Nephron (organoid): ENCODE results near the gene GEMIN2.
A peak's percentile ranks its signal among the peaks of the same experiment; 100 is the strongest.
"Not testable (repeated sequence)": the region's sequence is repeated elsewhere in the genome, so short reads cannot be mapped to it uniquely, and the experiment has no call there.

Experiments
- H3K27ac Mint-ChIP-seq, 3 experiments: 2 replicates each; pipeline ENCODE4 v1.8.0; 2020; ENCODE audit warnings: mixed read lengths in 3 of 3, mild to moderate bottlenecking in 2 of 3, moderate library complexity in 1 of 3
- H3K27me3 Mint-ChIP-seq: 2 replicates; pipeline ENCODE4 v1.8.0; 2021; ENCODE audit warnings: low read depth, mild to moderate bottlenecking, moderate library complexity, mixed read lengths
- H3K36me3 Mint-ChIP-seq: 2 replicates; pipeline ENCODE4 v1.8.0; 2020; ENCODE audit warnings: low read depth, mixed read lengths
- H3K4me1 Mint-ChIP-seq: 2 replicates; pipeline ENCODE4 v1.8.0; 2020; ENCODE audit warnings: mixed read lengths
- H3K4me3 Mint-ChIP-seq, 3 experiments: 2 replicates each; pipeline ENCODE4 v1.8.0; 2020; ENCODE audit warnings: mild to moderate bottlenecking in 3 of 3, mixed read lengths in 3 of 3, moderate library complexity in 2 of 3
- H3K9me3 Mint-ChIP-seq: 2 replicates; pipeline ENCODE4 v1.8.0; 2020; ENCODE audit warnings: mixed read lengths
- CTCF ChIP-seq, 3 experiments: fragments of 200-600 bp; sonication (generic); IDR thresholded peaks; one replicate each; pipeline ENCODE4 v1.5.0; 2021; ENCODE audit warnings: antibody characterized with exemption in 3 of 3; ENCODE audit not compliant: unreplicated experiment in 3 of 3

Gene GEMIN2

GRCh38 chr14:39114073-39114838 lies at the start of gene GEMIN2:
GEMIN2 (plus strand) TSS chr14:39114323; CDS start chr14:39114339, 16 bp downstream.
- H3K4me3 Mint-ChIP-seq: peak within 1 kb of the TSS; percentile 87 to 97 (median 93)
- TF ChIP-seq CTCF (IDR thresholded peaks at IDR 0.05; ENCODE audit: unreplicated experiment in 3 of 3): no peak
- H3K36me3 Mint-ChIP-seq: no peaks in the 10 kb centered on the region
- H3K4me1 Mint-ChIP-seq: peaks cover 13% of the 10 kb centered on the region
- no peaks in the 10 kb centered on the region for H3K9me3 Mint-ChIP-seq
- no peaks in the 10 kb centered on the region for H3K27me3 Mint-ChIP-seq
- peak within 1 kb of the TSS; percentile 80 to 97 (median 87) for H3K27ac Mint-ChIP-seq

- not testable (repeated sequence) for H3K9me3 Mint-ChIP-seq, H3K27me3 Mint-ChIP-seq, H3K4me3 Mint-ChIP-seq, H3K27ac Mint-ChIP-seq, H3K4me1 Mint-ChIP-seq
- H3K36me3 Mint-ChIP-seq: peaks cover 61% of the 10 kb centered on the region
These were observed 44.8 kb upstream of the GEMIN2 start for GRCh38 chr14:39069169-39069805.

GRCh38 chr14:39069923-39070322 lies 44.2 kb upstream of the GEMIN2 start:
- Mint-ChIP-seq H3K36me3 (peaks cover 60% of the 10 kb centered on the region), H3K27ac (no peak overlapping the region), H3K27me3 (no peaks in the 10 kb centered on the region), H3K4me1 (no peaks in the 10 kb centered on the region), H3K4me3 (no peak overlapping the region), H3K9me3 (no peaks in the 10 kb centered on the region)
- no peak for TF ChIP-seq CTCF (IDR thresholded peaks at IDR 0.05; ENCODE audit: unreplicated experiment in 3 of 3)

GRCh38 chr14:39071096-39071495 lies 43.0 kb upstream of the GEMIN2 start:
- no peak for TF ChIP-seq CTCF (IDR thresholded peaks at IDR 0.05; ENCODE audit: unreplicated experiment in 3 of 3)
- Mint-ChIP-seq H3K36me3 (peaks cover 64% of the 10 kb centered on the region), H3K4me3 (no peak overlapping the region), H3K27me3 (no peaks in the 10 kb centered on the region), H3K4me1 (no peaks in the 10 kb centered on the region), H3K9me3 (no peaks in the 10 kb centered on the region), H3K27ac (no peak overlapping the region)

- no peak overlapping the region for H3K4me3 Mint-ChIP-seq
- no peak overlapping the region for H3K27ac Mint-ChIP-seq
- H3K9me3 Mint-ChIP-seq: no peaks in the 10 kb centered on the region
- no peaks in the 10 kb centered on the region for H3K27me3 Mint-ChIP-seq
- TF ChIP-seq CTCF (IDR thresholded peaks at IDR 0.05; ENCODE audit: unreplicated experiment in 3 of 3): no peak
- peaks cover 64% of the 10 kb centered on the region for H3K36me3 Mint-ChIP-seq
- H3K4me1 Mint-ChIP-seq: no peaks in the 10 kb centered on the region
These were observed 33.2 kb upstream of the GEMIN2 start for GRCh38 chr14:39080886-39081285.

GRCh38 chr14:39083127-39083526 lies 31.0 kb upstream of the GEMIN2 start:
- Mint-ChIP-seq H3K9me3 (no peaks in the 10 kb centered on the region), H3K36me3 (peaks cover 65% of the 10 kb centered on the region), H3K4me3 (no peak overlapping the region), H3K27ac (no peak overlapping the region), H3K27me3 (no peaks in the 10 kb centered on the region), H3K4me1 (no peaks in the 10 kb centered on the region)
- no peak for TF ChIP-seq CTCF (IDR thresholded peaks at IDR 0.05; ENCODE audit: unreplicated experiment in 3 of 3)
